ENCODE measurements around the gene REST.

GRCh38 chr4:56908206-56909085 lies 746 bp downstream of the REST start:
- TF ChIP-seq POLR2A (IDR thresholded peaks at IDR 0.05; ENCODE audit: low read depth, low read length) = no peak
- TF ChIP-seq POLR2AphosphoS5 (IDR thresholded peaks at IDR 0.05; ENCODE audit: low read depth, low read length) = no peak; the same call in 1 of the 2 replicates
